Natural killer cell (primary cell): ENCODE data around the gene EFCAB8. TPM values are rescaled to one million over a fixed set of nuclear protein-coding genes. Genes with fewer than 3 reads are reported as not detected.
A peak's percentile ranks its signal among the peaks of the same experiment; 100 is the strongest.

Source experiments
- ATAC-seq, 3 donors: fragments of 150-1000 bp in 2 of 3; fragments of 200-7000 bp in 1 of 3; cut with Tn5 transposase; 1 replicate in 1 of 3; 2 replicates in 2 of 3; pipeline ENCODE4 v1.10.0; 2021; ENCODE audit warnings: mild to moderate bottlenecking in 2 of 3, moderate library complexity in 2 of 3
- DNase-seq, 2 donors: peaks; one replicate each; pipeline versions ENCODE4 v3.0.0 to v3.0.0-alpha.2; 2013 to 2021; ENCODE audit warnings: mixed read lengths in 1 of 2
- H3K27ac ChIP-seq: one replicate; pipeline ENCODE4 v1.5.1; 2013; ENCODE audit warnings: mild to moderate bottlenecking, low read length
- H3K27me3 ChIP-seq: one replicate; pipeline ENCODE4 v1.6.1; 2013; ENCODE audit warnings: low read length; ENCODE audit not compliant: control insufficient read depth, insufficient read depth
- H3K36me3 ChIP-seq: one replicate; pipeline ENCODE4 v1.6.1; 2013; ENCODE audit warnings: low read length; ENCODE audit not compliant: control insufficient read depth, insufficient read depth
- H3K4me1 ChIP-seq: one replicate; pipeline ENCODE4 v1.6.1; 2013; ENCODE audit warnings: low read length; ENCODE audit not compliant: control insufficient read depth, insufficient read depth
- H3K4me3 ChIP-seq: one replicate; pipeline ENCODE4 v1.5.1; 2013; ENCODE audit warnings: low read length
- H3K9me3 ChIP-seq: one replicate; pipeline ENCODE4 v1.6.1; 2013; ENCODE audit warnings: low read length; ENCODE audit not compliant: control insufficient read depth, insufficient read depth
- H3K27ac Mint-ChIP-seq, 2 donors: one replicate each; pipeline ENCODE4 v1.8.0; 2022; ENCODE audit warnings: mild to moderate bottlenecking in 2 of 2, mixed read lengths in 2 of 2, moderate library complexity in 1 of 2
- H3K27me3 Mint-ChIP-seq, 2 donors: one replicate each; pipeline ENCODE4 v1.8.0; 2022; ENCODE audit warnings: low read depth in 2 of 2, mixed read lengths in 2 of 2
- H3K36me3 Mint-ChIP-seq: one replicate; pipeline ENCODE4 v1.8.0; 2022; ENCODE audit warnings: mixed read lengths
- H3K4me1 Mint-ChIP-seq, 2 donors: one replicate each; pipeline ENCODE4 v1.8.0; 2022; ENCODE audit warnings: mixed read lengths in 2 of 2
- H3K4me3 Mint-ChIP-seq: one replicate; pipeline ENCODE4 v1.8.0; 2022; ENCODE audit warnings: mild to moderate bottlenecking, moderate library complexity, mixed read lengths
- H3K9me3 Mint-ChIP-seq, 2 donors: one replicate each; pipeline ENCODE4 v1.8.0; 2022; ENCODE audit warnings: mixed read lengths in 2 of 2
- WGBS: methylation state at CpG from one replicate; pipeline ENCODE4 v1.1.7; 2013; ENCODE audit warnings: missing lambda C conversion rate; ENCODE audit not compliant: insufficient coverage; 5-methylcytosine and 5-hydroxymethylcytosine counted together
- intact Hi-C: fragments of 100-400 bp; cut with micrococcal nuclease; formaldehyde crosslinking; loops from one replicate; pipeline ENCODE4 v1.14.2; 2022
- total RNA-seq, 4 donors: library from RNA; stranded (reverse); fragments of 120-200 nt in 1 of 4; gene quantifications; one replicate each; pipeline versions ENCODE4 v1.2.3 to v1.2.4, GENCODE V29; 2013 to 2022
- TF ChIP-seq, protein P1 (sequence below): fragments of 200-600 bp; IDR thresholded peaks from one replicate; pipeline ENCODE4 v1.8.0; 2022; ENCODE audit warnings: antibody characterized with exemption

Gene EFCAB8
- total RNA-seq, 3 donors from 2014 or later (not counting 1 experiment from before 2014, with no cell fraction given) = 1.2 to 2.9 (median 2.3) TPM

DNA sequence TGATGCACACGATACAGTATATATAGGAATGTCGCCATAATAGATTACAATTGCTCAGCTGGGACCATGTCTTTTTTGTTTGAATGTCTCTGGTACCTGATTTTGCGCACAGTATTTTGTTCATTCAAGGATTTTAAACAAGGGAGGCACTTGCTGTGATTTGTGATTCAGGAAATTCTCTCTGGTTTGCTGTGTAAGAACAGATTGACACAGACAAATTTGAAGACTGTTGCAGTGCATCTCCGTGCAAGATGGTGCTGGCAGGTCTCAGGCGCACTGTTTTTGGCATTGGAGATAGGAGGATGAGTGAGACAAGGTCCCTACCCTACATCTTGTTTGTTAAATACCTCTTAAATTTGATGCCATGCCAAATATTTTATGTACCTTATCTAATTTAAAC, 36.5 kb upstream of the EFCAB8 start:
- no peak for DNase-seq
- TF ChIP-seq, protein P1, sequence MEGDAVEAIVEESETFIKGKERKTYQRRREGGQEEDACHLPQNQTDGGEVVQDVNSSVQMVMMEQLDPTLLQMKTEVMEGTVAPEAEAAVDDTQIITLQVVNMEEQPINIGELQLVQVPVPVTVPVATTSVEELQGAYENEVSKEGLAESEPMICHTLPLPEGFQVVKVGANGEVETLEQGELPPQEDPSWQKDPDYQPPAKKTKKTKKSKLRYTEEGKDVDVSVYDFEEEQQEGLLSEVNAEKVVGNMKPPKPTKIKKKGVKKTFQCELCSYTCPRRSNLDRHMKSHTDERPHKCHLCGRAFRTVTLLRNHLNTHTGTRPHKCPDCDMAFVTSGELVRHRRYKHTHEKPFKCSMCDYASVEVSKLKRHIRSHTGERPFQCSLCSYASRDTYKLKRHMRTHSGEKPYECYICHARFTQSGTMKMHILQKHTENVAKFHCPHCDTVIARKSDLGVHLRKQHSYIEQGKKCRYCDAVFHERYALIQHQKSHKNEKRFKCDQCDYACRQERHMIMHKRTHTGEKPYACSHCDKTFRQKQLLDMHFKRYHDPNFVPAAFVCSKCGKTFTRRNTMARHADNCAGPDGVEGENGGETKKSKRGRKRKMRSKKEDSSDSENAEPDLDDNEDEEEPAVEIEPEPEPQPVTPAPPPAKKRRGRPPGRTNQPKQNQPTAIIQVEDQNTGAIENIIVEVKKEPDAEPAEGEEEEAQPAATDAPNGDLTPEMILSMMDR = no peak
- intact Hi-C loops = no loop called here

DNA sequence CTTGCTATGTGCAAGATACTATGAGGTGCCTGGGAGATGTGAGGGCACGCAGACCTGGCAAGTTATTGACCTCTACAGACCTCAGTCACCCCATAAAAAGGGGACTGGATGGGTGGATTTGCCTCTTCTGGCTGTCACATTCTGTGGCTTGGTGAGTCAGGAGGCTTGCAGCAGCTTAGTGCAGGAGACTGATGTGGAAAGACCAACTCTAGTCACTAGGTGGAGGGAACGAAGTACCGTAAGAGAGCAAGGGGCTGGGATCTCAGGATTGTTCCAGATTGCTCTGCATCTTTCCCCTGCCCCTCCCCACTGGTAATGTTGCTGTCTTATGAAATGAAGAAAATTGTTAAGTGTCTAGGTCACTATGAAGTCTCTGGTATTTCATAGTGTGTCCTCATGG, 35.6 kb upstream of the EFCAB8 start:
- WGBS = 97% methylated on average over 3 of the region's 3 CpGs
- Mint-ChIP-seq H3K27me3 (no peaks in the 10 kb centered on the region), H3K4me1 (peaks cover 45 to 58% of the 10 kb centered on the region in 2 donors), H3K36me3 (peaks cover 5% of the 10 kb centered on the region), H3K4me3 (peak overlapping the region; percentile 18), H3K27ac (peak overlapping the region; percentile 91 to 96), H3K9me3 (no peaks in the 10 kb centered on the region)
- no peaks in the 10 kb centered on the region for H3K27me3 ChIP-seq
- H3K36me3 ChIP-seq = peaks cover 8% of the 10 kb centered on the region
- H3K9me3 ChIP-seq = no peaks in the 10 kb centered on the region
- DNase-seq (peak in 1 of 2 donors; percentile 27), ATAC-seq (no peak)
- TF ChIP-seq, protein P1 = no peak
- intact Hi-C loops = no loop called here
- H3K4me3 ChIP-seq = no peak overlapping the region
- peaks cover 28% of the 10 kb centered on the region for H3K4me1 ChIP-seq
- no peak overlapping the region for H3K27ac ChIP-seq

More for the DNA sequence above, 36.5 kb upstream of the EFCAB8 start:
- H3K4me3 Mint-ChIP-seq = peak overlapping the region; percentile 45
- Histone ChIP-seq H3K36me3 (peaks cover 5% of the 10 kb centered on the region), H3K27ac (no peak overlapping the region), H3K4me1 (peaks cover 28% of the 10 kb centered on the region), H3K4me3 (no peak overlapping the region), H3K9me3 (no peaks in the 10 kb centered on the region), H3K27me3 (no peaks in the 10 kb centered on the region)
- no peaks in the 10 kb centered on the region for H3K9me3 Mint-ChIP-seq
- ATAC-seq = no peak
- 76% methylated on average over 5 of the region's 5 CpGs for WGBS
- peak overlapping the region; percentile 91 to 96 for H3K27ac Mint-ChIP-seq
- H3K27me3 Mint-ChIP-seq = no peaks in the 10 kb centered on the region
- H3K36me3 Mint-ChIP-seq = no peaks in the 10 kb centered on the region
- peaks cover 41 to 54% of the 10 kb centered on the region in 2 donors for H3K4me1 Mint-ChIP-seq

DNA sequence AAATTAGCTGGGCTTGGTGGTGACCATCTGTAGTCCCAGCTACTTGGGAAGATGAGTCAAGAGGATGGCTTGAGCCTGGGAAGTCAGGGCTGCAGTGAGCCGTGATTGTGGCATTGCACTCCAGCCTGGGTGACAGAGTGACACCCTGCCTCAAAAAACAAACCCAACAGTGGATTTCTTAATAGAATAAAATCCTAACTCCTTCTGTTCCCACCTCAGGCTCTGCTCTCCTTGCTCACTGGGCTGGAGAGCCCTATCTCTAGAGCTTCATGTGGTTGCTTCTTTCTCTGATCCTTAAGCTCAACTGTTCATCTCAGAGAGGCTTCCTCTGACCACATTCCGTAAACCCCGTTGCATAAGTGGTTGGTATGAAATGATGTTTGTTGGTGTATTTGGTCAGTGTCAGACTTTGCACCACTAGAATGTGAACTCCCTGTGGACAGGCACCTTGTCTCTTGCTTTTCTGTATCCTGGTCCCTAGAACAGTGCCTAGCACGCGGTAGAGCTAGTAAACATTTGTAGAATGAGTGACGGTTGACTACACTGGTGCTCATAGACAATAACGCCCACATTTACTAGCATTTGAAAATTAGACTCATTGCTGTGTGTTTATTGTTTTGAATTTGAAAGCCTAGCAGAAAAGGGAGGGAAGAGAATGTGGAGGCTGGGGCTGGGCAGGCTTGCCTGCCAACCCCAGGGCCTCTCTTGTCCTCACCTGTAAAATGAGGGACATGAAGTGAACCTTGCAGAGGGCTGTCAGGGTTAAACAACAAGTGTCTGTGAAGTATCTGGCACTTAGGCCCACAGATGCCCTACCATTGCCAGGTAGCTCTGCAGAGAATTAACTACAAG, 34.8 kb upstream of the EFCAB8 start:
- Histone ChIP-seq H3K27ac (no peak overlapping the region), H3K4me3 (no peak overlapping the region), H3K4me1 (peaks cover 27% of the 10 kb centered on the region), H3K27me3 (no peaks in the 10 kb centered on the region), H3K9me3 (no peaks in the 10 kb centered on the region), H3K36me3 (peaks cover 11% of the 10 kb centered on the region)
- Mint-ChIP-seq H3K9me3 (no peaks in the 10 kb centered on the region), H3K4me3 (peak overlapping the region; percentile 18), H3K36me3 (peaks cover 10% of the 10 kb centered on the region), H3K27ac (peak overlapping the region; percentile 91 to 96), H3K27me3 (no peaks in the 10 kb centered on the region), H3K4me1 (peaks cover 50 to 62% of the 10 kb centered on the region in 2 donors)
- 83% methylated on average over 7 of the region's 7 CpGs for WGBS
- ATAC-seq (no peak), DNase-seq (no peak)
- TF ChIP-seq, protein P1 = no peak
- intact Hi-C loops = no loop called here
